Measurements from ENCODE around the gene PAIP2.
"Not testable (repeated sequence)": the region's sequence is repeated elsewhere in the genome, so short reads cannot be mapped to it uniquely, and the experiment has no call there.

Gene PAIP2

GRCh38 chr5:139344177-139344576 is 2.5 kb downstream of the PAIP2 start:
- H3K36me3 ChIP-seq (replicated peaks): peaks cover 12% of the 10 kb centered on the region
- no peaks in the 10 kb centered on the region for H3K9me3 ChIP-seq
- no peak for DNase-seq (ENCODE audit: low spot score in 2 of 2)
- H3K4me1 ChIP-seq: peaks cover 13% of the 10 kb centered on the region
- in situ Hi-C loops (cut with MboI; ENCODE audit: low sequenced_read_pairs): no loop called here
- H3K4me3 ChIP-seq: no peak overlapping the region; the same call in 1 of the 2 replicates
- H3K27me3 ChIP-seq (ENCODE audit: low read depth): no peaks in the 10 kb centered on the region

DNA sequence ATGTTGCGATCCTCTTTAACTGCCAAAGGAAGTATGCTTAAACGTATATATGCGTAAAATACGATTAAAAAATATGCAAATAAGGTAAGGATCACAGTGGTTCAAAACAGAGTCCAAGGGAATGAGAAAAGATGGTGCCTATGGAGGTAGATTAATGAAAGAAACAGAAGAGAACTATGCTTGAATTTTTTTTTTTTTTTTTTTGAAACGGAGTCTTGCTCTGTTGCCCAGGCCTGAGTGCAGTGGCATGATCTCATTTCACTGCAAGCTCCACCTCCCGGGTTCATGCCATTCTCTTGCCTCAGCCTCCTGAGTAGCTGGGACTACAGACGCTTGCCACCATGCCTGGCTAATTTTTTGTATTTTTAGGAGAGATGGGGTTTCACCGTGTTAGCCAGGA is 3.8 kb downstream of the PAIP2 start:
- H3K4me1 ChIP-seq: peaks cover 13% of the 10 kb centered on the region
- in situ Hi-C loops (cut with MboI; ENCODE audit: low sequenced_read_pairs); DNase-seq (ENCODE audit: low spot score in 2 of 2); H3K27me3 ChIP-seq (ENCODE audit: low read depth); H3K9me3 ChIP-seq; H3K4me3 ChIP-seq: not testable (repeated sequence)
- H3K36me3 ChIP-seq (replicated peaks): peaks cover 12% of the 10 kb centered on the region

DNA sequence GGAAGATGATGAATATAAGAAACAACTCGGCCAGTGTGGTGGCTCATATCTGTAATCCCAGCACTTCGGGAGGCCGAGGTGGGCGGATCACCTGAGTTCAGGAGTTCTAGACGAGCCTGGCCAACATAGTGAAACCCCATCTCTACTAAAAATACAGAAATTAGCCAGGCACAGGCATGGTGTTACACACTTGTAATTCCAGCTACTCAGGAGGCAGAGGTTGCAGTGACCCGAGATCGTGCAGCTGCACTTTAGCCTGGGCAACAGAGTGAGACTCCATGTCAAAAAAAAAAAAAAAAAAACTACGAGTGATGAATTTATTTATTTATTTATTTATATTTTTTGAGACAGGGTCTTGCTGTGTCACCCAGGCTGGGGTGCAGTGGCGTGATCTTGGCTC is 6.2 kb downstream of the PAIP2 start:
- H3K4me3 ChIP-seq; H3K9me3 ChIP-seq; H3K27me3 ChIP-seq (ENCODE audit: low read depth); in situ Hi-C loops (cut with MboI; ENCODE audit: low sequenced_read_pairs); DNase-seq (ENCODE audit: low spot score in 2 of 2); H3K4me1 ChIP-seq: not testable (repeated sequence)
- H3K36me3 ChIP-seq (replicated peaks): peaks cover 12% of the 10 kb centered on the region

- no peak overlapping the region for H3K4me3 ChIP-seq
- in situ Hi-C loops (cut with MboI; ENCODE audit: low sequenced_read_pairs): no loop called here
- no peak for DNase-seq (ENCODE audit: low spot score in 2 of 2)
- no peaks in the 10 kb centered on the region for H3K27me3 ChIP-seq (ENCODE audit: low read depth)
- peaks cover 21% of the 10 kb centered on the region for H3K36me3 ChIP-seq (replicated peaks)
- H3K9me3 ChIP-seq: peaks cover 5% of the 10 kb centered on the region; the same call in 1 of the 2 replicates
- peaks cover 11% of the 10 kb centered on the region for H3K4me1 ChIP-seq
These were observed 12.5 kb downstream of the PAIP2 start for GRCh38 chr5:139354186-139354585.

DNA sequence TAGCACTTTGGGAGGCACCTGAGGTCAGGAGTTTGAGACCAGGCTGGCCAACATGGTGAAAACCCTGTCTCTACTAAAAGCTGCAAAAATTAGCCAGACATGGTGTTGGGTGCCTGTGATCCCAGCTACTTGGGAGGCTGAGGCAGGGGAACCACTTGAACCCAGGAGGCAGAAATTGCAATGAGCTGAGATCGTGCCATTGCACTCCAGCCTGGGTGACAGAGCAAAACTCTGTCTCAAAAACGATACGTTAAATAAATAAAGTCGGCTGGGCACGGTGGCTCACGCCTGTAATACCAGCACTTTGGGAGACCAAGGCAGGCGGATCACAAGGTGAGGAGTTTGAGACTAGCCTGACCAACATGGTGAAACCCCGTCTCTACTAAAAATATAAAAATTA is 14.2 kb downstream of the PAIP2 start:
- DNase-seq (ENCODE audit: low spot score in 2 of 2): not testable (repeated sequence)
- peaks cover 21% of the 10 kb centered on the region for H3K36me3 ChIP-seq (replicated peaks)

DNA sequence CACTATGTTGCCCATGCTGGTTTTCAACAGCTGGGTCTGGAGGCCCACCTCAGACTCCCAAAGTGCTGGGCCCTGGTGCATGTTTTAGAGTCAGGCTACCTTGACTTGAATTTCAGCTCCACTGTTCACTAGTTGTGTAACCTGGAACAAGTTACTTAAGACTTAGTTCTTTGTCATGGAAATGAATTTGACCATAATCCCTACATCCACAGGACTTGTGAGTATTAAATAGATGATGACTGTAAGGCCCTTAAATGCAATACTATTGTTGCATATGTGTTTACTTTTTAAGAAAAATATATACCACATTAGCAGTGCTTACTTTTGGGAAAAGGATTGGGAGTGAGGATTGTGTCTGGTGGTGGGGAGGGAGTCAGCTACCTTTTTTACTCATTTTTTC is 16.4 kb downstream of the PAIP2 start:
- H3K36me3 ChIP-seq (replicated peaks): peaks cover 19% of the 10 kb centered on the region
- DNase-seq (ENCODE audit: low spot score in 2 of 2): peak in 1 of 2 experiments; percentile 83
- in situ Hi-C loops (cut with MboI; ENCODE audit: low sequenced_read_pairs): no loop called here
- H3K27me3 ChIP-seq (ENCODE audit: low read depth): no peaks in the 10 kb centered on the region
- peaks cover 5% of the 10 kb centered on the region; the same call in 1 of the 2 replicates for H3K9me3 ChIP-seq
- H3K4me1 ChIP-seq: peaks cover 11% of the 10 kb centered on the region
- no peak overlapping the region for H3K4me3 ChIP-seq

More for the DNA sequence above, 14.2 kb downstream of the PAIP2 start:
- H3K9me3 ChIP-seq; in situ Hi-C loops (cut with MboI; ENCODE audit: low sequenced_read_pairs); H3K4me3 ChIP-seq; H3K27me3 ChIP-seq (ENCODE audit: low read depth): not testable (repeated sequence)
- H3K4me1 ChIP-seq: peaks cover 11% of the 10 kb centered on the region

DNA sequence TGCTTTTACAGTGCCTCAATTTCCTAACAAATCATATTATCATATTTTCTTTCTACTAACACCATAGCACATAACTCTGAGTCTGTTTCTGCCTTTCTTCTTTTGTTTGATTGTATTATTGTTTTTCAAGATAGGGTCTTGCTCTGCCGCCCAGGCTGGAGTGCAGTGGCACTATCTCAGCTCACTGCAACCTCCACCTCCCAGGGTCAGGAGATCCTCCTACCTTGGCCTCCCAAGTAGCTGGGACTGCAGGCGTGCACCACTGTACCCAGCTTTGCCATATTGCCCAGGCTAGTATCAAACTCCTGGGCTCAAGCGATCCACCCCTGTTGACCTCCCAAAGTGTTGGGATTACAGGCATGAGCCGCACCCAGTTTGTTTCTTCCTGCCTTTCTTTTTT is 18.7 kb downstream of the PAIP2 start:
- in situ Hi-C loops (cut with MboI; ENCODE audit: low sequenced_read_pairs): no loop called here
- Histone ChIP-seq H3K36me3 (replicated peaks) (peaks cover 28% of the 10 kb centered on the region), H3K4me1 (peaks cover 11% of the 10 kb centered on the region), H3K9me3 (no peaks in the 10 kb centered on the region), H3K4me3 (no peak overlapping the region), H3K27me3 (ENCODE audit: low read depth) (no peaks in the 10 kb centered on the region)
- no peak for DNase-seq (ENCODE audit: low spot score in 2 of 2)

- Histone ChIP-seq H3K9me3 (no peaks in the 10 kb centered on the region), H3K4me3 (no peak overlapping the region), H3K36me3 (replicated peaks) (peaks cover 41% of the 10 kb centered on the region), H3K4me1 (peaks cover 11% of the 10 kb centered on the region), H3K27me3 (ENCODE audit: low read depth) (no peaks in the 10 kb centered on the region)
- no peak for DNase-seq (ENCODE audit: low spot score in 2 of 2)
- in situ Hi-C loops (cut with MboI; ENCODE audit: low sequenced_read_pairs): no loop called here
These were observed 20.3 kb downstream of the PAIP2 start for GRCh38 chr5:139361835-139362429.

- DNase-seq (ENCODE audit: low spot score in 2 of 2): no peak
- in situ Hi-C loops (cut with MboI; ENCODE audit: low sequenced_read_pairs): no loop called here
- Histone ChIP-seq H3K36me3 (replicated peaks) (peaks cover 45% of the 10 kb centered on the region), H3K27me3 (ENCODE audit: low read depth) (no peaks in the 10 kb centered on the region), H3K9me3 (no peaks in the 10 kb centered on the region), H3K4me1 (no peaks in the 10 kb centered on the region), H3K4me3 (no peak overlapping the region)
These were observed 22.3 kb downstream of the PAIP2 start for GRCh38 chr5:139363937-139364336.

DNA sequence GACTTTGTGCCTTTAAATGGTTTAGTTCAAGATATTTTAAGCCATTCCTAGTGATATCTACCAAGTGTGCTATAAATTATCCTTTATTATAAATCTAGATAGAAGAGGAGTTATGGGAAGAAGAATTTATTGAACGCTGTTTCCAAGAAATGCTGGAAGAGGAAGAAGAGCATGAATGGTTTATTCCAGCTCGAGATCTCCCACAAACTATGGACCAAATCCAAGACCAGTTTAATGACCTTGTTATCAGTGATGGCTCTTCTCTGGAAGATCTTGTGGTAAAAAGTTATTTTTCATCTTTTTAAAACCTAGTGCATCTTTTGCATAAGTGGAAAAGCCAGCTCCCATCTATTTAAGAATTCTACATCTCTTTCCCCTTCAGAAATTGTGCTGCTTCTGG is 22.8 kb downstream of the PAIP2 start:
- H3K27me3 ChIP-seq (ENCODE audit: low read depth): no peaks in the 10 kb centered on the region
- no peak for DNase-seq (ENCODE audit: low spot score in 2 of 2)
- H3K36me3 ChIP-seq (replicated peaks): peaks cover 51% of the 10 kb centered on the region
- H3K9me3 ChIP-seq: no peaks in the 10 kb centered on the region
- no peak overlapping the region for H3K4me3 ChIP-seq
- no peaks in the 10 kb centered on the region for H3K4me1 ChIP-seq
- in situ Hi-C loops (cut with MboI; ENCODE audit: low sequenced_read_pairs): no loop called here

- Histone ChIP-seq H3K27me3 (ENCODE audit: low read depth) (no peaks in the 10 kb centered on the region), H3K4me3 (no peak overlapping the region), H3K36me3 (replicated peaks) (peaks cover 71% of the 10 kb centered on the region), H3K4me1 (no peaks in the 10 kb centered on the region), H3K9me3 (no peaks in the 10 kb centered on the region)
- no peak for DNase-seq (ENCODE audit: low spot score in 2 of 2)
- in situ Hi-C loops (cut with MboI; ENCODE audit: low sequenced_read_pairs): no loop called here
These were observed 27.0 kb downstream of the PAIP2 start for GRCh38 chr5:139368613-139369012.

GRCh38 chr5:139369181-139369580 is 27.5 kb downstream of the PAIP2 start:
- DNase-seq (ENCODE audit: low spot score in 2 of 2): no peak
- in situ Hi-C loops (cut with MboI; ENCODE audit: low sequenced_read_pairs): no loop called here
- Histone ChIP-seq H3K4me3 (no peak overlapping the region), H3K4me1 (no peaks in the 10 kb centered on the region), H3K27me3 (ENCODE audit: low read depth) (no peaks in the 10 kb centered on the region), H3K36me3 (replicated peaks) (peaks cover 65% of the 10 kb centered on the region), H3K9me3 (no peaks in the 10 kb centered on the region)

DNA sequence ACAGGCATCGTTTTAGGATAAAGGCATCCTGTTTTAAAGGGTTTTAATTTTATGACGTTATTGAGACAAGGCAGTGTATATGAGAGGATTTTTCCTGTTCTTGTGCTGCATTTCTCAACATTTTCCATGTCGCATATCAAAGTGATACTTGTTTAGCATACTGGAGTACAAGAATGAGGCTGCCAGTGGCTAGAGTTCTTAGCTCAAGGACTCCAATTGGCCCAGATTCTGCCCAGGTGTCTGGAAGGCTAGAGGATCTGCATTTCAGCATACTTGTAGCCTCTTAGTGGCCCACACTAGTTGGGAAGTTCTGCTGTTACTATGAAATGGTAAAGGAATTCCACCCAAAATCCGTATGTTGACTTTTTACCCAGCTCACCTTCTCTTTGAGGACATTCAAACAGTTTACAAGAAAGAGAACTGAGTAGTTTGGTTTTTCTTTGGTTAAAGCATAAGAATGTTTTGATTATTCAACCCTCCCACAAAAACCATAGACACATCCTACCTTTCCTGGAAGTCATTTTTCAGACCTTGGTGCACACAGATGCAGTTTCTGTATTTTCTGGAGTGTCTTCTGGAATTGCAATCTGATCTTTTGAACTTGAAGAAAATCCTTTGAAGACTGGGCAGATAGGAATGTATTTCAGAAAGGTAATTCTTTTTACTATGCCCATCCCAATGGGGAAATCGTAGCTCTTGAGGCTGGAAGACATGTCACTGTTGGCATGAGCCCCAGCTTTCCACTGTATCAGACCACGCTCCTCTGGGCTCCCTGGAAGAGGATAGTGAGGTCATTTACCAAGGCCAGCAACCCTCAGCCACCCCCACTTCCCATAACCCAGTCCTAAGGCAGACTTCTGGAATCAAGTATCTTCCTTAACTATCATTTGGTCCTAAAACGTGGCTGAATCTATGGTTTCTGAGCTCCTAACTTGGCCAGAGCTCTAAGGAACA is 30.1 kb downstream of the PAIP2 start:
- H3K27me3 ChIP-seq (ENCODE audit: low read depth): no peaks in the 10 kb centered on the region
- in situ Hi-C loops (cut with MboI; ENCODE audit: low sequenced_read_pairs): no loop called here
- no peak for DNase-seq (ENCODE audit: low spot score in 2 of 2)

GRCh38 chr5:139374909-139375308 is 33.3 kb downstream of the PAIP2 start:
- Histone ChIP-seq H3K4me3 (no peak overlapping the region), H3K4me1 (no peaks in the 10 kb centered on the region), H3K9me3 (no peaks in the 10 kb centered on the region), H3K36me3 (replicated peaks) (peaks cover 21% of the 10 kb centered on the region), H3K27me3 (ENCODE audit: low read depth) (no peaks in the 10 kb centered on the region)
- in situ Hi-C loops (cut with MboI; ENCODE audit: low sequenced_read_pairs): no loop called here
- no peak for DNase-seq (ENCODE audit: low spot score in 2 of 2)

More for the DNA sequence above, 30.1 kb downstream of the PAIP2 start:
- no peaks in the 10 kb centered on the region for H3K9me3 ChIP-seq
- H3K36me3 ChIP-seq (replicated peaks): peaks cover 43% of the 10 kb centered on the region
- H3K4me3 ChIP-seq: no peak overlapping the region
- H3K4me1 ChIP-seq: no peaks in the 10 kb centered on the region

Measured in HAP-1 (cell line).